C1 segment of cervical spinal cord (tissue), 14 donors: ENCODE measurements around the gene DMD.

ENCODE experiments used
- DNase-seq, 14 donors: peaks; one replicate each; lab custom pipeline; 2025; lab: John Stamatoyannopoulos, UW

The DMD gene

GRCh38 chrX:33045245-33045644, 166.1 kb downstream of the DMD start:
- no peak for DNase-seq

- DNase-seq, result no peak
Observed at GRCh38 chrX:33041141-33041540, 170.2 kb downstream of the DMD start.

- DNase-seq, result no peak
Observed at GRCh38 chrX:33032700-33033099, 178.6 kb downstream of the DMD start.

- DNase-seq, result no peak
Observed at GRCh38 chrX:33014949-33015348, 196.4 kb downstream of the DMD start.

GRCh38 chrX:33014086-33014485, 197.3 kb downstream of the DMD start:
- DNase-seq, result no peak

- DNase-seq, result no peak
Observed at GRCh38 chrX:33001107-33001506, 210.2 kb downstream of the DMD start.

GRCh38 chrX:32998776-32999175, 212.6 kb downstream of the DMD start:
- no peak for DNase-seq

- DNase-seq, result no peak
Observed at GRCh38 chrX:32995427-32995826, 215.9 kb downstream of the DMD start.

- DNase-seq, result peak in 2 of 14 donors; percentile 1 to 2
Observed at GRCh38 chrX:32987142-32987541, 224.2 kb downstream of the DMD start.

- DNase-seq, result peak in 1 of 14 donors; percentile 9
Observed at GRCh38 chrX:32985544-32985943, 225.8 kb downstream of the DMD start.

- DNase-seq, result no peak
Observed at GRCh38 chrX:32966821-32967355, 244.5 kb downstream of the DMD start.

GRCh38 chrX:32954125-32954524, 257.2 kb downstream of the DMD start:
- no peak for DNase-seq

GRCh38 chrX:32948130-32948529, 263.2 kb downstream of the DMD start:
- DNase-seq, result no peak

- no peak for DNase-seq
Observed at GRCh38 chrX:32937043-32937442, 274.3 kb downstream of the DMD start.

- DNase-seq, result no peak
Observed at GRCh38 chrX:32933548-32933947, 277.8 kb downstream of the DMD start.

GRCh38 chrX:32929040-32929439, 282.3 kb downstream of the DMD start:
- DNase-seq, result no peak

- DNase-seq, result no peak
Observed at GRCh38 chrX:32896088-32896487, 315.3 kb downstream of the DMD start.

GRCh38 chrX:32894679-32895078, 316.7 kb downstream of the DMD start:
- DNase-seq, result no peak

- no peak for DNase-seq
Observed at GRCh38 chrX:32893751-32894150, 317.6 kb downstream of the DMD start.

- no peak for DNase-seq
Observed at GRCh38 chrX:32877592-32877991, 333.8 kb downstream of the DMD start.

- DNase-seq, result no peak
Observed at GRCh38 chrX:32874839-32875238, 336.5 kb downstream of the DMD start.

- no peak for DNase-seq
Observed at GRCh38 chrX:32873786-32874185, 337.6 kb downstream of the DMD start.

- DNase-seq, result no peak
Observed at GRCh38 chrX:32871636-32872035, 339.7 kb downstream of the DMD start.

GRCh38 chrX:32868524-32868895, 342.8 kb downstream of the DMD start:
- no peak for DNase-seq
